Stimulated activated CD8-positive, alpha-beta memory T cell treated with anti-CD3 and anti-CD28 coated beads, Interleukin-7, amount 100 ng/mL, for 24 hours (primary cell): Measurements from ENCODE around the gene CLPTM1L.
"Not testable (repeated sequence)": the region's sequence is repeated elsewhere in the genome, so short reads cannot be mapped to it uniquely, and the experiment has no call there.

Experiments
- DNase-seq: peaks from one replicate; pipeline ENCODE4 v3.0.0-alpha.2; 2020; ENCODE audit warnings: low read depth

The CLPTM1L gene

DNA sequence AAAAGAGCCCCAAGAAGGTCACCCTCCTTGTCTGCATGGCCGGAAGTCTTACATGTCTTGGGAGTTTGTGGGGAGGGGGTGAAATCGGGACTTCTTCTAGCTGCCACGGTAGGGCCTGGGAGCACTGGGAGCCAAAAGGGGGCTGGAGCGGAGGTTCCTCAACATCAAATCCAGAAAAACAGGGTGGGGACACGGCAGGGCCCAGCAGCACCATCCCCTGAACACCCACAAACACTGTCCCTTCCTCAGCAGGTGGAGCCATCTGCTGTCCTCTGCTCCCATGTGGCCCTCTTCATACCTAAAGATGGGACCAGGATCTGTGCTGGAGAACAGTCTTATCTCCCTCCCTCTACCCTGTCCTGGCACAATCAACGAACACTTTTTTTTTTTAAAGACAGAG lies 52.8 kb downstream of the CLPTM1L start:
- no peak for DNase-seq

DNA sequence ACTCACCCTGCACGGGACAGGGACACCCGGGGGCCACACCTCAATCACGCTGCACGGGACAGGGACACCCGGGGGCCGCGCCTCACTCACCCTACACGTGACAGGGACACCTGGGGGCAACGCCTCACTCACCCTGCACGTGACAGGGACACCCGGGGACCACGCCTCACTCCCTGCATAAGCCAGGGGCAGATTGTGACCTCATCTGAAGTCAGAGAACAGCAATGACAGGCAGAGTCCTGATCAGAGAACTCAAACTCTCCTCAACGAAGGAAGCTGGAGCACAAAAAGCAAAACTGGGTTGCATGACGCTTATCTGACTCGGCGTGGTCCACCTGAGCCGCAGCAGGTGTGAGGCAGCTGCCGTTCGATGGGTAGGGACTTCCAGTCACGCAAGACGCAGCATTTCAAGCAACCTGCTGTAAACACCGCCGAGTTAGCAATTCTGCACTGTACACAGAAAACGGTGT lies 53.3 kb downstream of the CLPTM1L start:
- no peak for DNase-seq

DNA sequence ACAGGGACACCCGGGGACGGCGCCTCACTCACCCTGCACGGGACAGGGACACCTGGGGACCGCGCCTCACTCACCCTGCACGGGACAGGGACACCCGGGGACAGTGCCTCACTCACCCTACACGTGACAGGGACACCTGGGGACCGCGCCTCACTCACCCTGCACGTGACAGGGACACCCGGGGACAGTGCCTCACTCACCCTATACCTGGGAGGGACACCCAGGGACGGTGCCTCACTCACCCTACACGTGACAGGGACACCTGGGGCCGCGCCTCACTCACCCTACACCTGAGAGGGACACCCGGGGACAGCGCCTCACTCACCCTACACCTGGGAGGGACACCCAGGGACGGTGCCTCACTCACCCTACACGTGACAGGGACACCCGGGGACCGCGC lies 53.9 kb downstream of the CLPTM1L start:
- not testable (repeated sequence) for DNase-seq

DNA sequence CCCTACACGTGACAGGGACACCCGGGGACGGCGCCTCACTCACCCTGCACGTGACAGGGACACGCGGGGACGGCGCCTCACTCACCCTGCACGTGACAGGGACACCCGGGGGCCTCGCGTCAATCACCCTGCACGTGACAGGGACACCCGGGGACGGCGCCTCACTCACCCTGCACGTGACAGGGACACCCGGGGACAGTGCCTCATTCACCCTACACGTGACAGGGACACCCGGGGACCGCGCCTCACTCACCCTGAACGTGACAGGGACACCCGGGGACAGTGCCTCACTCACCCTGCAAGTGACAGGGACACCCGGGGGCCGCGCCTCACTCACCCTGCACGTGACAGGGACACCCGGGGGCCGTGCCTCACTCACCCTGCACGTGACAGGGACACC lies 55.3 kb downstream of the CLPTM1L start:
- not testable (repeated sequence) for DNase-seq

DNA sequence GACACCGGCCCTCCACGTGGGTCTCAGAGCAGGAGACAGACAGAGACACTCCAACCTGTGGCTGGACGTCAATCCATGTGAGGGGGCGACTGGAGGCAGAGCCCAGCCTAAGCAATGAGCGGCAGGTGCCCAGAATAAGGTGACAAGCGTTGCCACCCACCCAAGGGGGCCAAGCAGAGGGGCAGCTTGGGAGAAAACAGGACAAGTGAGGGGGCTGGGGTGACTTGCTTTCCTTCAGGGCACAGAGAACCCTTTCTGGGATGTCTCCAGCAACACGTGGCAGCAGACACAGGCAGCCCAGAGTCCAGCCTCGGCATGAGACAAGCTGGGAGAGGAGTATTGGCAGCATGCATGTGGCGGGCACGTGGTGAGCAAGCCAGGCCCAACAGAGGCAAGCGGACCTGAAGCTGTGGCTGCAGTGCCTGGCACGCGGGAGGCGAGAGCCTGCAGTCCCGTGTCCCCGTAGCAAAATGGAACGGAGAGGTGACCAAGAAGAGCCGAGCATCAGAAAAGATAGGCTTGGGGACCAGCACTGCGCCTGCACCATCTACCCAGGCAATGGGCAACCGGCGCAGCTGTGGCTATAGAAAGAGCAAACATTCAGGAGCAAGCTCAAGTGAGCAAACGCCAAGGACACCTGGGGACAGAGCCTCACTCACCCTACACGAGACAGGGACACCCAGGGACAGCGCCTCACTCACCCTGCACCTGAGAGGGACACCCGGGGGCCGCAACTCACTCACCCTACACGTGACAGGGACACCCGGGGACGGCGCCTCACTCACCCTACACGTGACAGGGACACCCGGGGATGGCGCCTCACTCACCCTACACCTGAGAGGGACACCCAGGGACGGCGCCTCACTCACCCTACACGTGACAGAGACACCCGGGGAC lies 56.2 kb downstream of the CLPTM1L start:
- DNase-seq: no peak

DNA sequence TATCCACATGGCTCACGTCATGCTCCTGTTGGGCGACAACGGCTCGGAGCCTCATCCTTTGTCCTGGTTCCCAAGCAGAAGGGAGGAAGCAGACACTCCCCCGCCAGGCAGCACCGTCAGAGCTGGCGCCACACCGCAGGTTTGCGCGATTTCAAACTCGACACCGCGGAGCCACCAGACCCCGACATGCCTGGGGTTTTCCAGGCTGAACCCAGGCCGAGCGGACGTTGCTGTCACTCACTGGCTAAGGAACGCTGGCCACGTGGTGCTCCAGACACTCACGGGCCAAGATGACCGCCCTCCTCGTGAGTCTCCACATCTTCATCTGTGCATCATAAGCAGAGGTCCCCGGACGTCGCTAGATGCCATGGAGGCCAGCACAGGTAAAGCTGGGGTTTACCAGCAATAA lies 59.0 kb downstream of the CLPTM1L start:
- DNase-seq: no peak

DNA sequence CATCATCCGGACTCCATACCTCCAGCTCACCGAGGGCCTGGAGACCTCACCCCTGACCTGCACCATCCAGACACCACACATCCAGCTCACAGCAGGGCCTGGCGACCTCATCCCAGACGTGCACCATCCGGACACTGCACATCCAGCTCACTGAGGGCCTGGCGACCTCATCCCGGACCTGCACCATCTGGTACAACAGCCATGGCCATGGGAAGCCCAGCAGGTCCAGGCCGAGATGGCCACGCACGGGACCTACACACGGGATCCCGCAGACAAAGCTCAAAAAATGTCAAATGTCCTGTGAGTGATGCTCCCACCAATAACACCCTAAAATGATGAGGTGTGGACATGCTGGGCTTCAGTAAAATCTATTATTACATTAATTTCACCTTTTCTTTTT lies 59.8 kb downstream of the CLPTM1L start:
- no peak for DNase-seq

DNA sequence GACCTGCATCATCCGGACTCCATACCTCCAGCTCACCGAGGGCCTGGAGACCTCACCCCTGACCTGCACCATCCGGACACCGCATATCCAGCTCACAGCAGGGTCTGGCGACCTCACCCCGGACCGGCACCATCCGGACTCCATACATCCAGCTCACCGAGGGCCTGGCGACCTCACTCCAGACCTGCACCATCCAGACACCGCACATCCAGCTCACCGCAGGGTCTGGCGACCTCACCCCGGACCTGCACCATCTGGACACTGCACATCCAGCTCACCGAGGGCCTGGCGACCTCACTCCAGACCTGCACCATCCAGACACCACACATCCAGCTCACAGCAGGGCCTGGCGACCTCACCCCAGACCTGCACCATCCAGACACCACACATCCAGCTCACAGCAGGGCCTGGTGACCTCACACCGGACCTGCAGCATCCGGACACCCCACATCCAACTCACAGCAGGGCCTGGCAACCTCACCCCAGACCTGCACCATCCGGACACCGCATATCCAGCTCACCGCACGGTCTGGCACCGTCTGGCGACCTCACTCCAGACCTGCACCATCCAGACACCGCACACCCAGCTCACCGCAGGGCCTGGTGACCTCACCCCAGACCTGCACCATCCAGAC lies 60.4 kb downstream of the CLPTM1L start:
- not testable (repeated sequence) for DNase-seq

DNA sequence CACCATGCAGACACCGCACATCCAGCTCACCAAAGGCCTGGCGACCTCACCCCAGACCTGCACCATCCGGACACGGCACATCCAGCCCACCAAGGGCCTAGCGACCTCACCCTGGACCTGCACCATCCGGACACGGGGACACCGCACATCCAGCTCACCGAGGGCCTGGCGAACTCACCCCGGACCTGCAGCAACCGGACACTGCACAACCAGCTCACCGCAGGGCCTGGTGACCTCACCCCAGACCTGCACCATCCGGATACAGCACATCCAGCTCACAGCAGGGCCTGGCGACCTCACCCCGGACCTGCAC lies 61.2 kb downstream of the CLPTM1L start:
- DNase-seq: not testable (repeated sequence)

DNA sequence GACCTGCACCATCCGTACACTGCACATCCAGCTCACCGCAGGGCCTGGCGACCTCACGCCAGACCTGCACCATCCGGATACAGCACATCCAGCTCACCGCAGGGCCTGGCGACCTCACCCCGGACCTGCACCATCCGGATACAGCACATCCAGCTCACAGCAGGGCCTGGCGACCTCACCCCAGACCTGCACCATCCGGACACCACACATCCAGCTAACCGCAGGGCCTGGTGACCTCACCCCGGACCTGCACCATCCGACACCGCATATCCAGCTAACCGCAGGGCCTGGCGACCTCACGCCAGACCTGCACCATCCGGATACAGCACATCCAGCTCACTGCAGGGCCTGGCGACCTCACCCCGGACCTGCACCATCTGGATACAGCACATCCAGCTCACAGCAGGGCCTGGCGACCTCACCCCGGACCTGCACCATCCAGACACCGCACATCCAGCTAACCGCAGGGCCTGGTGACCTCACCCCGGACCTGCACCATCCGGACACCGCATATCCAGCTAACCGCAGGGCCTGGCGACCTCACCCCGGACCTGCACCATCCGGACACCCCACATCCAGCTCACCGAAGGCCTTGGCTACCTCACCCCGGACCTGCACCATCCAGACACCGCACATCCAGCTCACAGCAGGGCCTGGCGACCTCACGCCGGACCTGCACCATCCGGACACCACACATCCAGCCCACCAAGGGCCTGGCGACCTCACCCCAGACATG lies 61.7 kb downstream of the CLPTM1L start:
- not testable (repeated sequence) for DNase-seq

DNA sequence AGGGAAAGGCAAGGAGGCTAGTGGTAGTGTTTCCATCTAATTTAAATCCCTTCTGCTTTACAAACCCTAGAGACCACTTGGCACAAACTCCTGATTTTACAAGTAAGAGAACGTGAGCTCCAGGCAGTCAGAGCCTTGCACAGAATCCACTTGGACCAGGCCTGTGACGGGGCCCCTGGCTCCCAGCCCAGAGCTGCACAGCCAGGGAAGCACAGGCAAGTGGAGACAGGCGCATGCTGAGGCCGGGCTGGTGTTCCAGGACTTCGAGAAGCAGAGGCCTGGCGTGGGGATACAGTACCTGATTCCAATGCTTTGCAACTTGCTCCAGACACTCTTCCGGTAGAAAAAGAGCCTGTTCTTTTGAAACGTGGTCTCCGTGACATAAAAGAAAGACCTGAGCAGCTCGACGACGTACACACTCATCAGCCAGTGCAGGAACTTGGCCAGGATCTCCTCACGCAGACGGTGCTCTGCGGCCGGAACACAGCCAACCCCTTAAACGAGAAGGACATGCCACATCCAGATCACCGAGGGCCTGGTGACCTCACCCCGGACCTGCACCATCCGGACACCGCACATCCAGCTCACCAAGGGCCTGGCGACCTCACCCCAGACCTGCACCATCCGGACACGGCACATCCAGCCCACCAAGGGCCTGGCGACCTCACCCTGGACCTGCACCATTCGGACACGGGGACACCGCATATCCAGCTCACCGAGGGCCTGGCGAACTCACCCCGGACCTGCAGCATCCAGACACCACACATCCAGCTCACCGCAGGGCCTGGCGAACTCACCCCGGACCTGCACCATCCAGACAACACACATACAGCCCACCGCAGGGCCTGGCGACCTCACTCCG lies 62.5 kb downstream of the CLPTM1L start:
- DNase-seq: no peak

DNA sequence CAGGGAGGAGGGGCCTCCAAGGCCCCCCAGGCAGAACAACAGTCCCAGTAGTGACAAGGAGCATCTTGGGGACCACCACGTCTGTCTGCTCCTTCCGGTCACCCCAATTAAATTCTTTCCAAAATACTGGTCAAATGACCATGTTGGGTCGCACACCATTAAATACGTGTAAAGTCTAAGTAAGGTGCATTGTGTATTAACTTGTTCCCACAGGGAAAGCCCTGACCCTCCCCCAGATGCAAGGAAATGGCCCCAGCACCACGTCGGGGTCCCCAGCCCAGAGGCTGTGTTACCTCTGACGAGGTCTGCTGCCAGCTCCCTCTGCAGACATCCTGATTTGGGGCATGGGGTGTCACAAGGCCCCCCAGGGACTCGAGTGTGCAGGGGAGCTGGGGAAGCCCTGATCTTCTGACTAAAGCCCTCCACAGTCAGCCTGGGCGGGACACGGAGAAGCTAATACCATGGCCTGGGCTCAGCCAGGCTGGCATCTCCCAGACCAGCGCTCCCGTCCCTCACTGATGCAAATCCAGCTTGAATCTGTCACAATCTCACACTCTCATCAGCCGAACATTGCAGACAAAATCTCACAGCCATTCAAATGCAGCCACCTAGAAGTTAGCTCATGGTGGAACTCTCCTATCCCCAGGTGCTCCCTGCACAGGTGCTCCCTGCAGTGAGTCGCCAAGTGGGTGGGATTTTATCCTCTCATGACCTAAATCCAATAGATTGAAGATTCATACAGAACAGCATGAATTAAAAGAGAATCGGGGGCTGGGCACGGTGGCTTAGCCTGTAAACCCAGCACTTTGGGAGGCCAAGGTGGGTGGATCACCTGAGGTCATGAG lies 63.6 kb downstream of the CLPTM1L start:
- DNase-seq: no peak

DNA sequence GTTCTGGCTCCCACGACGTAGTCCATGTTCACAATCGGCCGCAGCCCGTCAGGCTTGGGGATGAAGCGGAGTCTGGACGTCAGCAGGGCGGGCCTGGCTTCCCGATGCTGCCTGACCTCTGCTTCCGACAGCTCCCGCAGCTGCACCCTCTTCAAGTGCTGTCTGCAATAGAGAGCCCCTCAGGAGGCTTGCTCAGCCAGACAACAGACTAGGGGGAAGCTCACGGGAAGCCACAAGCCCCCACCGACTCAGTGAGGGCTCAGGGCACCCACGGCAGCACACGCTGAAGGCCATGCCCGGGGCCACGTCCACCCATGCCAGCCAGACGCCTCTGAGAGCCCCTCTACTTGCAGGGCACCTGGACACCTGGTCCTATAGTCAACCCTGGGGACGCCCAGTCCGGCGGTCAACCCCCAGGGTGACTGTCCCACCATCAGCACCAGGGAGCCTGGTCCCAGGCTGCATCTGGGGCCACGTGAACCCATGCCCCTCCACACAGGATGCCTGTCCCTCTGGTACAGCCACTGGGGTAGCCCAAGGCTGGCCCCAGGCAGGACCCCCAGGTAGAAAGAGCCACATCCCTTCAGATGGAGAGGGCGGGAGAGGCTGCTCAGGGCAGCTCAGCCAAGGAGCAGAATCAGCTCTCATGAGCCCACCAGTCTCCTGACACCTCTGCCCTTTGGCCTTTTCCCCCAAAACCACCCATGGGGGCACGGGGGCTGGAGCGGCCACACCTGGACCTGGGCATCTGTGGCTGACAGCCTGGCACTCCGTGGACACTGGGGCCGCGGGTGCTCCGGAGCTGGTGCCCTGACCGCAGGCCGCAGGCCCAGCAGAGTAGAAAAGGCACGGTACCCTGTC lies 64.5 kb downstream of the CLPTM1L start:
- no peak for DNase-seq

DNA sequence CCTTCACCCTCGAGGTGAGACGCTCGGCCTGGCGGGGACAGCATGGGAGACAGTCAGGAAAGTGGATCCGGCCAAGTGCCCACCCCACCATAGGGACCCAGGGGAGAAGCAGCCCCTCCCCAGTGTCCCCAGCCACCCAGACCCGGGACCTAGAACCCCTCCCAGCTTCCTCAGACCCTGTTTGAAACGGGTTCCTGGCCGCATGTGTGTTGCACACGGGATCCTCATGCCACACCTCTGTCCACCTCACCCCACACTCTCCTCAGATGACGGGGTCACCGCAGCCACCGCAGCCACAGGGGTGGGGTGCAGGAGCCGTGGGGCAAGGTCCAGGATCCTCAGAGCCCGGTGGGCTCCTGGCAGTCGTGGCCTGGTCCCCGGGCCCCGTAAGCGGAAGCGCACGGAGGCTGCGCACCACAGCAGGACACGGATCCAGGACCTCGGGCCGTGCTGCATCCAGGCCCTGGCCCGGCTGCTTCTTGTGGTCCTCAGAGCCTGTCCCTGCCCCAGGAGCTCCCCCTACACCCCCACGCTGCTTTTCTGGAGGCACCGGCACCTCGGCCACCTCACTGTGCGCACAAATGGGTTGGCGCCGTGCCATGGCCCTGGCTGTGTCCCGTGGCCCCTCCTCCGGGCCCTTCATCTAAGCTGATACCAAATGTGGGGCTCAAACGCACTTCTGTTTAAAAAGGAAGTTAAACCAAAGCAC lies 65.3 kb downstream of the CLPTM1L start:
- DNase-seq: no peak

DNA sequence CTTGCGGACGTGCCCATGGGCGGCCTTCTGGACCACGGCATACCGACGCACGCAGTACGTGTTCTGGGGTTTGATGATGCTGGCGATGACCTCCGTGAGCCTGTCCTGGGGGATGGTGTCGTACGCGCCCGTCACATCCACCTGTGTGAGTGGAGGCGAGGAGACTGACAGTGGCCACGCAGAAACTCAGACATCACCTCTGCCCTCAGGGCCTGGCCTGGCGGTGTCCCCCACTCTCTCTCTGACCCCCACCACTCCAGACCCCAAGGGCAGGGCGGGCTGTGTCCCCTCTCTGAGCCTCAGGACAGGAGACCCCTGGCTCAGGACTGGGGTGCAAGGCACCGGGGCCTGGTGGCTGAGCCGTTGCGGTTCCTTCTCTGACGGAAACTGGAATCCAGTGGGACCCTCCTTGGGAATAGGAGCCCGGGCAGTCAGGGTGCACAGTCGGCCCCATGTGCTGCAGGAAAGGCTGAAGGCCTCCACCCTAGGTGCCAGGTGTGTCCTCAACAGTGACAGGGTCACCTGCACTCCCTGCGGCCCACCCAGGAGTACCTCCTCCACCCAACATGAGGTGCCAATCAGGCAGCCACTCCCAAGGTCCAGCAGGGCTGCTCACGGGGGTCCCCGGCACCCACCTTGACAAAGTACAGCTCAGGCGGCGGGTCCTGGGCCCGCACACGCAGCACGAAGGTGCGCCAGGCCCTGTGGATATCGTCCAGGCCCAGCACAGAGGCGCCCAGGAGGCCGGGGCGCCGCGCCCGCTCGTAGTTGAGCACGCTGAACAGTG lies 66.0 kb downstream of the CLPTM1L start:
- DNase-seq: no peak

DNA sequence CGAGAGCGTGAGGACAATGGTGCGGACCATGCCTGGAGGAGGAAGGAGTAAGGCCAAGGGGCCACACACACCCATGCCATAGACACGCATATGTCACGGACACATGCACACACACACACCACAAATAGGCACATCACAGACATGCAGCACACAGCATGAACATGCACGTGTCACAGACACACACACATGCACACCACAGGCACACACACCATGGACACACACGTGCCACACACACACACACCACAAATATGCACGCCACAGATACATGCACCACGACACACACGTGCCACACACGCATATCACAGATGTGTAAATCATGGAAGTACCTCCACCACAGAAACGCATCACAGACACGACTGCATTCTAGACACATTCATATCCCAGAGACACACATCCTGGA lies 66.7 kb downstream of the CLPTM1L start:
- DNase-seq: no peak

DNA sequence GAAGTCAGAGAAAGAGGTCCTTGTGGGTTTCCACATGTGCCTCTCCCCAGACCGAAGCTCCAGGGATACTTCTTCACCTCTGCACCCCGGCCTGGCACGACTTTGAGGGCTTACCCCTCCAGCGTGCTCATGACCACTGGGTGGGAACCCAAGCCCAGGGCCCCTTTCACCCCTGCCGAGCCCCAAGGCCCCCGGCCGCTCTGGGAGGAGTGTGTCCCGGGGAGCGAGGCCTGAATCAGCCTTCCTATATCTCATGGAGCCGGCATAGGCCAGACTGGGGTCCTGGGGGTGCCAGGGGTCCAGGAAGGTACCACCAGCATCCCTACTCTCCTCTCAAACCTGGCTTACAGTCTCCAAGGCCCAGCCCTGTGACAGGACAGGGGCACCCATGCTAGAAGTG lies 67.1 kb downstream of the CLPTM1L start:
- no peak for DNase-seq

DNA sequence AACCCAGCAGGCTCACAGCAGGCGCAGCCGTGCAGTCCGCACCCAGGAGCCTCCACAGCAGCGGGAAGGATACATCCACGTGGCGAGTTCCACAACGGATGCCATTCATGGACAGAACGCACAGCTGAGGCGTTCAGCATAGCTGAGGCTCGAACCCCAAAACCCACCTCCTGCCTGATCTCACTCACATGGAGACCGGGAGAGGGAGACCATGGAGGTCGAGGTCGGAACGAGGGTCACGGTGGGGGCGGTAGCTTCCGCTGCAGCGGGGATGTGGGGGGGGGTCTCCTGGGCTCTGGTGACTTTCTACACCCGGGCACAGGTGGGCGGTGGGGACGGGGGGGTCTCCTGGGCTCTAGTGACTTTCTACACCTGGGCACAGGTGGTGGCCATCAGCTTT lies 67.6 kb downstream of the CLPTM1L start:
- no peak for DNase-seq

DNA sequence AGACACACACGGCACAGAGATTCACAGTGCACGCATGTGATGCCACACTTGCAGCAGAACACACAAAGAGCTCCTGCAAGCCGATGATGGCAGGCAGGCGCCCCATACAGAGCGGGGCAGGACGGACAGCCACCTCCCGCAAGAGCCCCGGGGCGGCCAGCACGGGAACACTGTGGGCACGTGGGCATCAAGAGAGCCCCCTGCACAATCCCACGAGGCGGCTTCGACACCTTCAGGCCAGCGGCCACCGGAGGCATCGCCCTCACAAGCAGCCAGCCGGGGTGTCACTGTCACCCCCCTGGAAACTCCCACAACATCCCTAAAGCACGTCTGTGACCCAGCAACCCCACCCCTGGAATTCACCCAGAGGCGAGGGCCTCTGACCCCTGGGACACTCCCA lies 68.0 kb downstream of the CLPTM1L start:
- DNase-seq: no peak
